ENCODE measurements around the gene PBLD. TPM values are rescaled to one million over a fixed set of nuclear protein-coding genes. Genes with fewer than 3 reads are reported as not detected.

The PBLD gene
- total RNA-seq: 3.9 TPM
- 10 to 100 TPM in 2 of 8 donors, 1 to 10 TPM in 6; 4.7 to 20.0 (median 8.0) TPM for polyA plus RNA-seq (ENCODE audit: insufficient read depth in 1 of 8, insufficient read length in 8 of 8, low replicate concordance in 1 of 8)
- long read RNA-seq, donor 1: 0 reads
- long read RNA-seq, donor 2, partial matches to known transcripts: 0 of 1 reads
- long read RNA-seq, donor 2, other reads (novel, unspliced or antisense): 0 of 1 reads
- long read RNA-seq, donor 3, partial matches to known transcripts: 0 of 1 reads
- long read RNA-seq, donor 3, other reads (novel, unspliced or antisense): 0 of 1 reads
- long read RNA-seq, donor 4: 0 reads
- long read RNA-seq, donor 5: 0 reads
- long read RNA-seq, donor 6, partial matches to known transcripts: 154 of 223 reads
- long read RNA-seq, donor 6, other reads (novel, unspliced or antisense): 69 of 223 reads
- long read RNA-seq, donor 7, partial matches to known transcripts: 214 of 233 reads
- long read RNA-seq, donor 7, other reads (novel, unspliced or antisense): 17 of 233 reads
- long read RNA-seq, donor 8, partial matches to known transcripts: 0 of 1 reads
- long read RNA-seq, donor 8, other reads (novel, unspliced or antisense): 0 of 1 reads
- long read RNA-seq, donor 9, partial matches to known transcripts: 0 of 1 reads
- long read RNA-seq, donor 9, other reads (novel, unspliced or antisense): 0 of 1 reads
- long read RNA-seq, donor 10, partial matches to known transcripts: 147 of 186 reads
- long read RNA-seq, donor 10, other reads (novel, unspliced or antisense): 38 of 186 reads
- long read RNA-seq, donor 11, partial matches to known transcripts: 0 of 3 reads
- long read RNA-seq, donor 11, other reads (novel, unspliced or antisense): 0 of 3 reads

- DNase-seq: peak; percentile 91
- H3K9me3 ChIP-seq (replicated peaks; ENCODE audit: control insufficient read depth, low read depth, low read length): no peaks in the 10 kb centered on the region
- peaks cover 20% of the 10 kb centered on the region for H3K4me1 ChIP-seq (ENCODE audit: control insufficient read depth, insufficient read depth, low read length)
- H3K4me3 ChIP-seq (ENCODE audit: low read length): peak within 1 kb of the TSS; percentile 88
- 1% methylated on average over 41 of the region's 51 CpGs for WGBS (ENCODE audit: insufficient coverage)
- H3K36me3 ChIP-seq (ENCODE audit: control insufficient read depth, insufficient read depth, low read length): no peaks in the 10 kb centered on the region
- no peaks in the 10 kb centered on the region for H3K27me3 ChIP-seq (ENCODE audit: control insufficient read depth, insufficient read depth, low read length)
- peak within 1 kb of the TSS; percentile 100 for H3K27ac ChIP-seq (ENCODE audit: low read length)
Observed at GRCh38 chr10:68332259-68333057, at the start of gene PBLD. Gene PBLD (minus strand): TSS chr10:68332928. CDS start chr10:68306844, 26,084 bp downstream.

GRCh38 chr10:68371604-68372003 lies 38.9 kb upstream of the PBLD start:
- H3K27ac ChIP-seq (ENCODE audit: low read length): no peak overlapping the region
- H3K36me3 ChIP-seq (ENCODE audit: control insufficient read depth, insufficient read depth, low read length): peaks cover 47% of the 10 kb centered on the region
- H3K4me3 ChIP-seq (ENCODE audit: low read length): no peak overlapping the region
- H3K27me3 ChIP-seq (ENCODE audit: control insufficient read depth, insufficient read depth, low read length): no peaks in the 10 kb centered on the region
- no peak for DNase-seq
- no peaks in the 10 kb centered on the region for H3K4me1 ChIP-seq (ENCODE audit: control insufficient read depth, insufficient read depth, low read length)
- WGBS (ENCODE audit: insufficient coverage): no CpG with 5 or more reads among the region's 1 CpG
- H3K9me3 ChIP-seq (replicated peaks; ENCODE audit: control insufficient read depth, low read depth, low read length): peaks cover 17% of the 10 kb centered on the region

- Histone ChIP-seq H3K27me3 (ENCODE audit: control insufficient read depth, insufficient read depth, low read length) (no peaks in the 10 kb centered on the region), H3K36me3 (ENCODE audit: control insufficient read depth, insufficient read depth, low read length) (peaks cover 44% of the 10 kb centered on the region), H3K4me1 (ENCODE audit: control insufficient read depth, insufficient read depth, low read length) (no peaks in the 10 kb centered on the region), H3K9me3 (replicated peaks; ENCODE audit: control insufficient read depth, low read depth, low read length) (peaks cover 8% of the 10 kb centered on the region), H3K4me3 (ENCODE audit: low read length) (no peak overlapping the region), H3K27ac (ENCODE audit: low read length) (no peak overlapping the region)
- no CpG with 5 or more reads among the region's 2 CpGs for WGBS (ENCODE audit: insufficient coverage)
- DNase-seq: no peak
Observed at GRCh38 chr10:68367121-68367520, 34.4 kb upstream of the PBLD start.

GRCh38 chr10:68366600-68366999 lies 33.9 kb upstream of the PBLD start:
- Histone ChIP-seq H3K27ac (ENCODE audit: low read length) (no peak overlapping the region), H3K4me3 (ENCODE audit: low read length) (no peak overlapping the region), H3K36me3 (ENCODE audit: control insufficient read depth, insufficient read depth, low read length) (peaks cover 43% of the 10 kb centered on the region), H3K9me3 (replicated peaks; ENCODE audit: control insufficient read depth, low read depth, low read length) (peaks cover 3% of the 10 kb centered on the region), H3K27me3 (ENCODE audit: control insufficient read depth, insufficient read depth, low read length) (no peaks in the 10 kb centered on the region), H3K4me1 (ENCODE audit: control insufficient read depth, insufficient read depth, low read length) (no peaks in the 10 kb centered on the region)
- no peak for DNase-seq
- 90% methylated on average over 2 of the region's 5 CpGs for WGBS (ENCODE audit: insufficient coverage)

GRCh38 chr10:68365611-68366010 lies 32.9 kb upstream of the PBLD start:
- Histone ChIP-seq H3K4me3 (ENCODE audit: low read length) (no peak overlapping the region), H3K27me3 (ENCODE audit: control insufficient read depth, insufficient read depth, low read length) (no peaks in the 10 kb centered on the region), H3K36me3 (ENCODE audit: control insufficient read depth, insufficient read depth, low read length) (peaks cover 42% of the 10 kb centered on the region), H3K9me3 (replicated peaks; ENCODE audit: control insufficient read depth, low read depth, low read length) (no peaks in the 10 kb centered on the region), H3K27ac (ENCODE audit: low read length) (no peak overlapping the region), H3K4me1 (ENCODE audit: control insufficient read depth, insufficient read depth, low read length) (no peaks in the 10 kb centered on the region)
- DNase-seq: no peak
- no CpG with 5 or more reads among the region's 2 CpGs for WGBS (ENCODE audit: insufficient coverage)

GRCh38 chr10:68364101-68364886 lies 31.6 kb upstream of the PBLD start:
- DNase-seq: peak; percentile 35
- Histone ChIP-seq H3K4me1 (ENCODE audit: control insufficient read depth, insufficient read depth, low read length) (no peaks in the 10 kb centered on the region), H3K27ac (ENCODE audit: low read length) (no peak overlapping the region), H3K9me3 (replicated peaks; ENCODE audit: control insufficient read depth, low read depth, low read length) (no peaks in the 10 kb centered on the region), H3K4me3 (ENCODE audit: low read length) (no peak overlapping the region), H3K36me3 (ENCODE audit: control insufficient read depth, insufficient read depth, low read length) (peaks cover 32% of the 10 kb centered on the region), H3K27me3 (ENCODE audit: control insufficient read depth, insufficient read depth, low read length) (no peaks in the 10 kb centered on the region)
- 89% methylated on average over 2 of the region's 3 CpGs for WGBS (ENCODE audit: insufficient coverage)

GRCh38 chr10:68362590-68362989 lies 29.9 kb upstream of the PBLD start:
- Histone ChIP-seq H3K9me3 (replicated peaks; ENCODE audit: control insufficient read depth, low read depth, low read length) (no peaks in the 10 kb centered on the region), H3K4me1 (ENCODE audit: control insufficient read depth, insufficient read depth, low read length) (no peaks in the 10 kb centered on the region), H3K27me3 (ENCODE audit: control insufficient read depth, insufficient read depth, low read length) (no peaks in the 10 kb centered on the region), H3K36me3 (ENCODE audit: control insufficient read depth, insufficient read depth, low read length) (peaks cover 34% of the 10 kb centered on the region), H3K4me3 (ENCODE audit: low read length) (no peak overlapping the region), H3K27ac (ENCODE audit: low read length) (no peak overlapping the region)
- no peak for DNase-seq
- WGBS (ENCODE audit: insufficient coverage): no CpG with 5 or more reads among the region's 3 CpGs

- Histone ChIP-seq H3K4me3 (ENCODE audit: low read length) (no peak overlapping the region), H3K36me3 (ENCODE audit: control insufficient read depth, insufficient read depth, low read length) (peaks cover 35% of the 10 kb centered on the region), H3K4me1 (ENCODE audit: control insufficient read depth, insufficient read depth, low read length) (no peaks in the 10 kb centered on the region), H3K9me3 (replicated peaks; ENCODE audit: control insufficient read depth, low read depth, low read length) (no peaks in the 10 kb centered on the region), H3K27ac (ENCODE audit: low read length) (no peak overlapping the region), H3K27me3 (ENCODE audit: control insufficient read depth, insufficient read depth, low read length) (no peaks in the 10 kb centered on the region)
- no peak for DNase-seq
- no CpG with 5 or more reads among the region's 6 CpGs for WGBS (ENCODE audit: insufficient coverage)
Observed at GRCh38 chr10:68359189-68359588, 26.5 kb upstream of the PBLD start.

- DNase-seq: no peak
- Histone ChIP-seq H3K27me3 (ENCODE audit: control insufficient read depth, insufficient read depth, low read length) (no peaks in the 10 kb centered on the region), H3K36me3 (ENCODE audit: control insufficient read depth, insufficient read depth, low read length) (peaks cover 47% of the 10 kb centered on the region), H3K9me3 (replicated peaks; ENCODE audit: control insufficient read depth, low read depth, low read length) (no peaks in the 10 kb centered on the region), H3K4me3 (ENCODE audit: low read length) (no peak overlapping the region), H3K27ac (ENCODE audit: low read length) (no peak overlapping the region), H3K4me1 (ENCODE audit: control insufficient read depth, insufficient read depth, low read length) (no peaks in the 10 kb centered on the region)
- WGBS (ENCODE audit: insufficient coverage): 94% methylated on average over 2 of the region's 2 CpGs
Observed at GRCh38 chr10:68353537-68353936, 20.8 kb upstream of the PBLD start.
